H1 (cell line): ENCODE data around the gene ANO2. TPM values are rescaled to one million over a fixed set of nuclear protein-coding genes. Genes with fewer than 3 reads are reported as not detected.

ENCODE experiments used
- BRCA1 ChIP-seq: IDR thresholded peaks from 2 replicates; pipeline ENCODE4 v1.6.1; 2012; ENCODE audit warnings: low read depth, low read length, improper control_type of control experiment
- CHD7 ChIP-seq: fragments of 300-600 bp; sonication (generic); IDR thresholded peaks from 2 replicates; pipeline ENCODE4 v1.7.1; 2012; ENCODE audit warnings: low read length, moderate library complexity, mild to moderate bottlenecking, inconsistent platforms; ENCODE audit not compliant: insufficient replicate concordance
- EP300 ChIP-seq, 2 experiments: IDR thresholded peaks; 1 replicate in 1 of 2; 2 replicates in 1 of 2; pipeline ENCODE4 v1.6.1; 2011 to 2012; ENCODE audit warnings: low read depth in 2 of 2, low read length in 2 of 2, mild to moderate bottlenecking in 2 of 2, borderline replicate concordance in 1 of 2, inconsistent platforms in 1 of 2, moderate library complexity in 1 of 2
- RFX5 ChIP-seq: IDR thresholded peaks from 2 replicates; pipeline ENCODE4 v1.6.1; 2011; ENCODE audit warnings: low read depth, low read length, improper control_type of control experiment, borderline replicate concordance
- SAP30 ChIP-seq: fragments of 300-600 bp; sonication (generic); IDR thresholded peaks from 2 replicates; pipeline ENCODE4 v1.7.1; 2012; ENCODE audit warnings: low read length, moderate library complexity, mild to moderate bottlenecking, inconsistent platforms; ENCODE audit not compliant: insufficient read depth, insufficient replicate concordance
- SRF ChIP-seq: IDR thresholded peaks from 2 replicates; pipeline ENCODE4 v1.6.1; 2011; ENCODE audit warnings: mild to moderate bottlenecking, low read depth, low read length, moderate library complexity
- polyA plus RNA-seq, 7 experiments: library from polyadenylated mRNA; depleted of rRNA in 3 of 7; stranded (reverse) in 5 of 7; unstranded in 2 of 7; fragments of >200 nt in 5 of 7; fragments of 200-250 nt in 2 of 7; gene quantifications; 1 replicate in 5 of 7; 2 replicates in 1 of 7; 4 replicates in 1 of 7; pipeline versions ENCODE4 v1.2.1 to v1.2.3, GENCODE V29; 2011 to 2013; ENCODE audit warnings: missing spikeins in 2 of 7, mixed read lengths in 2 of 7
- total RNA-seq: library from RNA; stranded (reverse); fragmentation: NEBNext Ultra II Directional; extraction: Animal tissue kit (Norgen Biotek cat#: 25700); gene quantifications from 2 replicates; pipeline ENCODE4 v1.2.1, GENCODE V29; 2021

The ANO2 gene
- total and polyA plus RNA-seq, 2 of the 8 experiments (the other 6 are each of a cell fraction or from before 2014, with no cell fraction given), result 1.9 to 5.5 TPM

GRCh38 chr12:5620896-5621295, 324.2 kb downstream of the ANO2 start (continued):
- no peak for TF ChIP-seq CHD7
- TF ChIP-seq SRF, result no peak
- no peak for TF ChIP-seq RFX5
- TF ChIP-seq BRCA1, result no peak
- TF ChIP-seq EP300 (IDR thresholded peaks at IDR 0.05; ENCODE audit: borderline replicate concordance in 1 of 2, low read depth in 2 of 2, low read length in 2 of 2), result no peak
- no peak for TF ChIP-seq SAP30
